GM18520 (cell line): ENCODE data around the gene TLE4.

Experiments used
- ATAC-seq: cut with Tn5 transposase; IDR thresholded peaks from one replicate; pipeline ENCODE4 v1.9.1; 2021; ENCODE audit not compliant: unreplicated experiment

TLE4 gene

GRCh38 chr9:79765466-79765865, 193.7 kb downstream of the TLE4 start:
- no peak for ATAC-seq

DNA sequence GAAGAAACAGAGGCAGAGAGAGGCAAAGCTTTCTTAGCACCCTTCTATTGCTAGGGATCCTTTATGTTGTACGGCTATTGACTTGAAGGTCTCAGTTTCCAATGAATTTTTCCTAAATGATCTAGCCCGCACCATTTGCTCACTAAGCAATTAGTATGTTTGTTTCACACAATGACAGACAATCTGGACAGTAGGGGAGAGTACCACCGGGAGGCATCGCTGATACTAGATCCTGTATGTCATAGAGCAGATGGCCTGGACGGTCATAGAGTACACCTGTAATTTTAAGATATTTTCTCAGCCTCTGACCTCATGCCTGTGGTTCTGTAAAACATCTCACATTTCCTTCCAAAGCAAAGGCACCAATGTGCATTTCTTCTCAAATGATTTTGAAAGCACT, 194.3 kb downstream of the TLE4 start:
- no peak for ATAC-seq

GRCh38 chr9:79768194-79768593, 196.4 kb downstream of the TLE4 start:
- no peak for ATAC-seq

GRCh38 chr9:79769476-79770275, 197.9 kb downstream of the TLE4 start:
- ATAC-seq, result no peak

DNA sequence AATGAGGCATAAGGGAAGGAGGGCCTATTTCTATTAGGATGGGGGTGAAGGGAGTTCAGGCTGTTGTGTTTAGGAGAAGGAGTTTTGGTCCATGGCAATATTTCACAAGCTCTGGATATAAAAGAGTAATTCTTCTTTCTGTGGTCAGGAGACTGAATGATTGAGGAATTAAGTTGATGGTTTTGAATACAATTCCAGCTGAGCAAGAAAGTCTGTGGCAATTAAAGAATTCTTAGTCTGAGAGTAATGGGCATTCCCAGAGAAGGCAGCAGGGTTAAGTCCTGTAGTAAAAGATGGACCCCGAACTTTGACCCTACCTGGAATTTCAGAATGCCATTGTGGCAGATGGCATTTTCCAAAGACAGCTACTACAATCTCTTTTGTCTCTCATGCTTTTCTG, 202.6 kb downstream of the TLE4 start:
- ATAC-seq, result no peak
